Left forelimb (tissue), 1 donor: Measurements from ENCODE around the gene CD46.

Experiments used
- DNase-seq: peaks from one replicate; pipeline ENCODE4 v3.0.0-alpha.2; 2018; ENCODE audit warnings: low spot score

Gene CD46

GRCh38 chr1:207815466-207815865 is 63.6 kb downstream of the CD46 start:
- peak; percentile 9 for DNase-seq

- peak; percentile 25 for DNase-seq
Observed at GRCh38 chr1:207815913-207816291, 64.0 kb downstream of the CD46 start.

- DNase-seq = peak; percentile 42
Observed at GRCh38 chr1:207817166-207817565, 65.3 kb downstream of the CD46 start.

- DNase-seq = peak; percentile 49
Observed at GRCh38 chr1:207817778-207818751, 66.2 kb downstream of the CD46 start.

- DNase-seq = peak; percentile 41
Observed at GRCh38 chr1:207818971-207819451, 67.2 kb downstream of the CD46 start.

GRCh38 chr1:207820568-207821463 is 69.0 kb downstream of the CD46 start:
- no peak for DNase-seq

GRCh38 chr1:207821464-207822045 is 69.7 kb downstream of the CD46 start:
- DNase-seq = no peak

GRCh38 chr1:207822124-207822601 is 70.3 kb downstream of the CD46 start:
- no peak for DNase-seq

- DNase-seq = peak; percentile 48
Observed at GRCh38 chr1:207822602-207823451, 71.0 kb downstream of the CD46 start.

- no peak for DNase-seq
Observed at GRCh38 chr1:207823531-207823879, 71.7 kb downstream of the CD46 start.

GRCh38 chr1:207823880-207824566 is 72.2 kb downstream of the CD46 start:
- peak; percentile 64 for DNase-seq

GRCh38 chr1:207824691-207825408 is 73.0 kb downstream of the CD46 start:
- DNase-seq = peak; percentile 54

- DNase-seq = peak; percentile 33
Observed at GRCh38 chr1:207825409-207825695, 73.5 kb downstream of the CD46 start.

GRCh38 chr1:207825719-207826556 is 74.1 kb downstream of the CD46 start:
- DNase-seq = peak; percentile 66

- no peak for DNase-seq
Observed at GRCh38 chr1:207826557-207827487, 75.0 kb downstream of the CD46 start.

GRCh38 chr1:207827488-207827830 is 75.6 kb downstream of the CD46 start:
- no peak for DNase-seq

GRCh38 chr1:207828046-207828445 is 76.2 kb downstream of the CD46 start:
- DNase-seq = no peak
